SK-N-SH treated with all-trans-retinoic acid at 6 μM for 48 hours (cell line): ENCODE measurements around the gene KLHL1.

Experiments
- ATAC-seq: fragments of 200-7000 bp; cut with Tn5 transposase; 3 replicates; pipeline ENCODE4 v1.9.1; 2020; ENCODE audit warnings: mild to moderate bottlenecking, moderate library complexity
- ARNTL ChIP-seq: fragments of 450-650 bp; formaldehyde crosslinking; IDR thresholded peaks from 2 replicates; pipeline ENCODE4 v1.5.0; 2020; ENCODE audit warnings: low read depth, mild to moderate bottlenecking, moderate library complexity, borderline replicate concordance
- CSDC2 ChIP-seq: fragments of 250-450 bp; sonication (Bioruptor Pico); IDR thresholded peaks from 2 replicates; pipeline ENCODE4 v1.5.0; 2020; ENCODE audit warnings: mild to moderate bottlenecking, moderate library complexity
- ESRRG ChIP-seq: fragments of 250-450 bp; sonication (Bioruptor Pico); IDR thresholded peaks from 2 replicates; pipeline ENCODE4 v1.6.1; 2021; ENCODE audit warnings: mild to moderate bottlenecking
- GLIS3 ChIP-seq: fragments of 250-450 bp; sonication (Bioruptor Pico); IDR thresholded peaks from 2 replicates; pipeline ENCODE4 v1.5.0; 2020; ENCODE audit warnings: mild to moderate bottlenecking, moderate library complexity
- ISL1 ChIP-seq: fragments of 250-450 bp; sonication (Bioruptor Pico); IDR thresholded peaks from 2 replicates; pipeline ENCODE4 v2.1.2; 2022; ENCODE audit warnings: mild to moderate bottlenecking, moderate library complexity
- OSR1 ChIP-seq: fragments of 250-450 bp; sonication (Bioruptor Pico); IDR thresholded peaks from 2 replicates; pipeline ENCODE4 v1.8.0; 2022; ENCODE audit warnings: moderate library complexity, mild to moderate bottlenecking, inconsistent platforms
- PPARA ChIP-seq: fragments of 250-450 bp; sonication (Bioruptor Pico); IDR thresholded peaks from 2 replicates; pipeline ENCODE4 v1.5.0; 2020; ENCODE audit warnings: mild to moderate bottlenecking, borderline replicate concordance
- RARB ChIP-seq: fragments of 250-450 bp; sonication (Bioruptor Pico); IDR thresholded peaks from 2 replicates; pipeline ENCODE4 v1.8.0; 2021; ENCODE audit warnings: mild to moderate bottlenecking, moderate library complexity
- TCF4 ChIP-seq: fragments of 250-450 bp; sonication (Bioruptor Pico); IDR thresholded peaks from 2 replicates; pipeline ENCODE4 v1.8.0; 2021; ENCODE audit warnings: mild to moderate bottlenecking, moderate library complexity, borderline replicate concordance
- TOX ChIP-seq: fragments of 250-450 bp; sonication (Bioruptor Pico); IDR thresholded peaks from 2 replicates; pipeline ENCODE4 v1.8.0; 2021; ENCODE audit warnings: mild to moderate bottlenecking, moderate library complexity, borderline replicate concordance
- ZC3H10 ChIP-seq: fragments of 250-450 bp; sonication (Bioruptor Pico); IDR thresholded peaks from 2 replicates; pipeline ENCODE4 v1.5.1; 2021; ENCODE audit warnings: mild to moderate bottlenecking, moderate library complexity
- ZFP30 ChIP-seq: fragments of 450-650 bp; formaldehyde crosslinking; IDR thresholded peaks from 2 replicates; pipeline ENCODE4 v1.5.0; 2022; ENCODE audit warnings: mild to moderate bottlenecking, moderate library complexity
- ZNF70 ChIP-seq: fragments of 450-650 bp; formaldehyde crosslinking; IDR thresholded peaks from 2 replicates; pipeline ENCODE4 v1.5.0; 2020; ENCODE audit warnings: mild to moderate bottlenecking, moderate library complexity
- ZNF8 ChIP-seq: fragments of 450-650 bp; formaldehyde crosslinking; IDR thresholded peaks from 2 replicates; pipeline ENCODE4 v1.5.0; 2020; ENCODE audit warnings: mild to moderate bottlenecking, moderate library complexity
- TF ChIP-seq, protein P1 (sequence below): fragments of 250-450 bp; sonication (Bioruptor Pico); IDR thresholded peaks from 2 replicates; pipeline ENCODE4 v1.5.0; 2020; ENCODE audit warnings: mild to moderate bottlenecking, moderate library complexity
- TF ChIP-seq, protein P2 (sequence below): fragments of 250-450 bp; sonication (Bioruptor Pico); IDR thresholded peaks from 2 replicates; pipeline ENCODE4 v1.5.1; 2021; ENCODE audit warnings: mild to moderate bottlenecking, moderate library complexity
- TF ChIP-seq, protein P3 (sequence below): fragments of 250-450 bp; sonication (Bioruptor Pico); IDR thresholded peaks from 2 replicates; pipeline ENCODE4 v1.8.0; 2020; ENCODE audit warnings: mild to moderate bottlenecking, moderate library complexity, borderline replicate concordance
- TF ChIP-seq, protein P4 (sequence below): fragments of 250-450 bp; sonication (Bioruptor Pico); IDR thresholded peaks from 2 replicates; pipeline ENCODE4 v1.5.1; 2020; ENCODE audit warnings: low read depth, mild to moderate bottlenecking, moderate library complexity

Gene KLHL1

DNA sequence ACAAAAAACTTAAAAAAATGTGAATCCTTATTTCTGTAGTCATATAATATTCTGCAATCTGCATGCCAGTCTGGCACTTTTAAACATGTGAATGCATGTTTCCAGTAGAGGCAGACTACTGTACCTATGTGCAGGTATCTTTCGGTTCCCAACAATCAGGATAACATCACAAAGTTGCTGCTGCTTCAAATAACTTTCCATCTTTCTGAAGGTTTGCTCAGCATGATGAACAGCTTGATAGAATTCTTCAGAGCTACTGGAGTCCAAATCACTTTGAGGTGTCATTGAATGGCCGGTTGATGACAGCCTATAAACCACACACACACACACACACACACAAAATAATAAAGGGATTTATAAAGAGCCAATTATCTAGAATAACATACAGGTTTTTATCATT lies 132.8 kb downstream of the KLHL1 start:
- TF ChIP-seq TOX (CRISPR knock-in tag) (no peak), TCF4 (CRISPR knock-in tag) (no peak), GLIS3 (CRISPR knock-in tag) (no peak), ZFP30 (no peak), ARNTL (CRISPR knock-in tag) (no peak), RARB (CRISPR knock-in tag) (no peak), ESRRG (CRISPR knock-in tag) (no peak), PPARA (CRISPR knock-in tag) (no peak), ZC3H10 (CRISPR knock-in tag) (no peak), ISL1 (no peak)
- TF ChIP-seq, protein P1, sequence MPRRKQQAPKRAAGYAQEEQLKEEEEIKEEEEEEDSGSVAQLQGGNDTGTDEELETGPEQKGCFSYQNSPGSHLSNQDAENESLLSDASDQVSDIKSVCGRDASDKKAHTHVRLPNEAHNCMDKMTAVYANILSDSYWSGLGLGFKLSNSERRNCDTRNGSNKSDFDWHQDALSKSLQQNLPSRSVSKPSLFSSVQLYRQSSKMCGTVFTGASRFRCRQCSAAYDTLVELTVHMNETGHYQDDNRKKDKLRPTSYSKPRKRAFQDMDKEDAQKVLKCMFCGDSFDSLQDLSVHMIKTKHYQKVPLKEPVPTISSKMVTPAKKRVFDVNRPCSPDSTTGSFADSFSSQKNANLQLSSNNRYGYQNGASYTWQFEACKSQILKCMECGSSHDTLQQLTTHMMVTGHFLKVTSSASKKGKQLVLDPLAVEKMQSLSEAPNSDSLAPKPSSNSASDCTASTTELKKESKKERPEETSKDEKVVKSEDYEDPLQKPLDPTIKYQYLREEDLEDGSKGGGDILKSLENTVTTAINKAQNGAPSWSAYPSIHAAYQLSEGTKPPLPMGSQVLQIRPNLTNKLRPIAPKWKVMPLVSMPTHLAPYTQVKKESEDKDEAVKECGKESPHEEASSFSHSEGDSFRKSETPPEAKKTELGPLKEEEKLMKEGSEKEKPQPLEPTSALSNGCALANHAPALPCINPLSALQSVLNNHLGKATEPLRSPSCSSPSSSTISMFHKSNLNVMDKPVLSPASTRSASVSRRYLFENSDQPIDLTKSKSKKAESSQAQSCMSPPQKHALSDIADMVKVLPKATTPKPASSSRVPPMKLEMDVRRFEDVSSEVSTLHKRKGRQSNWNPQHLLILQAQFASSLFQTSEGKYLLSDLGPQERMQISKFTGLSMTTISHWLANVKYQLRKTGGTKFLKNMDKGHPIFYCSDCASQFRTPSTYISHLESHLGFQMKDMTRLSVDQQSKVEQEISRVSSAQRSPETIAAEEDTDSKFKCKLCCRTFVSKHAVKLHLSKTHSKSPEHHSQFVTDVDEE (CRISPR knock-in tag): no peak
- TF ChIP-seq, protein P2, sequence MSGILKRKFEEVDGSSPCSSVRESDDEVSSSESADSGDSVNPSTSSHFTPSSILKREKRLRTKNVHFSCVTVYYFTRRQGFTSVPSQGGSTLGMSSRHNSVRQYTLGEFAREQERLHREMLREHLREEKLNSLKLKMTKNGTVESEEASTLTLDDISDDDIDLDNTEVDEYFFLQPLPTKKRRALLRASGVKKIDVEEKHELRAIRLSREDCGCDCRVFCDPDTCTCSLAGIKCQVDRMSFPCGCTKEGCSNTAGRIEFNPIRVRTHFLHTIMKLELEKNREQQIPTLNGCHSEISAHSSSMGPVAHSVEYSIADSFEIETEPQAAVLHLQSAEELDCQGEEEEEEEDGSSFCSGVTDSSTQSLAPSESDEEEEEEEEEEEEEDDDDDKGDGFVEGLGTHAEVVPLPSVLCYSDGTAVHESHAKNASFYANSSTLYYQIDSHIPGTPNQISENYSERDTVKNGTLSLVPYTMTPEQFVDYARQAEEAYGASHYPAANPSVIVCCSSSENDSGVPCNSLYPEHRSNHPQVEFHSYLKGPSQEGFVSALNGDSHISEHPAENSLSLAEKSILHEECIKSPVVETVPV: no peak
- TF ChIP-seq, protein P3, sequence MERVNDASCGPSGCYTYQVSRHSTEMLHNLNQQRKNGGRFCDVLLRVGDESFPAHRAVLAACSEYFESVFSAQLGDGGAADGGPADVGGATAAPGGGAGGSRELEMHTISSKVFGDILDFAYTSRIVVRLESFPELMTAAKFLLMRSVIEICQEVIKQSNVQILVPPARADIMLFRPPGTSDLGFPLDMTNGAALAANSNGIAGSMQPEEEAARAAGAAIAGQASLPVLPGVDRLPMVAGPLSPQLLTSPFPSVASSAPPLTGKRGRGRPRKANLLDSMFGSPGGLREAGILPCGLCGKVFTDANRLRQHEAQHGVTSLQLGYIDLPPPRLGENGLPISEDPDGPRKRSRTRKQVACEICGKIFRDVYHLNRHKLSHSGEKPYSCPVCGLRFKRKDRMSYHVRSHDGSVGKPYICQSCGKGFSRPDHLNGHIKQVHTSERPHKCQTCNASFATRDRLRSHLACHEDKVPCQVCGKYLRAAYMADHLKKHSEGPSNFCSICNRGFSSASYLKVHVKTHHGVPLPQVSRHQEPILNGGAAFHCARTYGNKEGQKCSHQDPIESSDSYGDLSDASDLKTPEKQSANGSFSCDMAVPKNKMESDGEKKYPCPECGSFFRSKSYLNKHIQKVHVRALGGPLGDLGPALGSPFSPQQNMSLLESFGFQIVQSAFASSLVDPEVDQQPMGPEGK (CRISPR knock-in tag): no peak
- TF ChIP-seq, protein P4, sequence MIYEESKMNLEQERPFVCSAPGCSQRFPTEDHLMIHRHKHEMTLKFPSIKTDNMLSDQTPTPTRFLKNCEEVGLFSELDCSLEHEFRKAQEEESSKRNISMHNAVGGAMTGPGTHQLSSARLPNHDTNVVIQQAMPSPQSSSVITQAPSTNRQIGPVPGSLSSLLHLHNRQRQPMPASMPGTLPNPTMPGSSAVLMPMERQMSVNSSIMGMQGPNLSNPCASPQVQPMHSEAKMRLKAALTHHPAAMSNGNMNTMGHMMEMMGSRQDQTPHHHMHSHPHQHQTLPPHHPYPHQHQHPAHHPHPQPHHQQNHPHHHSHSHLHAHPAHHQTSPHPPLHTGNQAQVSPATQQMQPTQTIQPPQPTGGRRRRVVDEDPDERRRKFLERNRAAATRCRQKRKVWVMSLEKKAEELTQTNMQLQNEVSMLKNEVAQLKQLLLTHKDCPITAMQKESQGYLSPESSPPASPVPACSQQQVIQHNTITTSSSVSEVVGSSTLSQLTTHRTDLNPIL (CRISPR knock-in tag): no peak
- TF ChIP-seq, all 23 proteins: peak for 0
- ATAC-seq: no peak

DNA sequence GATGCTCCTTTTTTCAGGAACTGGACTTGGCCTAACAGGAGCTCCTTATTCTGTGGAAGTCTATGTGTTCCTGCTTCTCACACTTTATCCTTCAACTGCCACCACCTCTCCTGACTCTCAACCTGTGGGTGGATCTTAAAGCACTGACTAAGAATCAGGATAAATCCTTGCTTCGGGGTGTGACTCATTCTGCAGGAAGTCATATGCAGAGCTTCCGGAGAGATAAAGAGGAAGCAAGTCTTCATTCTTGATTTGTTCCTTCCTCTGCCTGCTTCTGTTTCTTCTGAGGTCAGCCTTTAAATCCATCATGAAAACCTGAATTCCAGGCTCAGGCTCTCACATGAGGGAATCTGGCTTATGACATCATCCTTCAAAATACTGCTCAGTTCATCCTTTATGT lies 137.7 kb downstream of the KLHL1 start:
- peak; percentile 35 for ATAC-seq
- TF ChIP-seq, protein P4 (CRISPR knock-in tag): no peak
- TF ChIP-seq, protein P1 (CRISPR knock-in tag): no peak
- TF ChIP-seq ZNF8 (CRISPR knock-in tag) (no peak), TOX (CRISPR knock-in tag) (no peak), ESRRG (CRISPR knock-in tag) (no peak), OSR1 (no peak), CSDC2 (no peak), PPARA (CRISPR knock-in tag) (no peak), ZNF70 (no peak), ZFP30 (no peak), ZC3H10 (CRISPR knock-in tag) (no peak)
- TF ChIP-seq, protein P2: no peak
- TF ChIP-seq, all 23 proteins: peak for 0
